ENCODE measurements around the gene ARHGAP12. TPM values are rescaled to one million over a fixed set of nuclear protein-coding genes. Genes with fewer than 3 reads are reported as not detected.

Gene ARHGAP12
- total RNA-seq, 1 experiment from 2014 or later, result 51.9 TPM

GRCh38 chr10:31944071-31944433, 15.4 kb upstream of the ARHGAP12 start:
- Histone ChIP-seq H3F3A (ENCODE audit: insufficient read depth, low read depth) (peaks cover 59% of the 10 kb centered on the region), H3K4me2 (peak overlapping the region; percentile 72), H3K36me3 (ENCODE audit: low read depth) (no peaks in the 10 kb centered on the region), H3K4me3 (no peak overlapping the region), H3K27me3 (ENCODE audit: insufficient read depth, low read depth) (no peaks in the 10 kb centered on the region), H4K20me1 (ENCODE audit: insufficient read depth) (no peaks in the 10 kb centered on the region), H3K9me3 (ENCODE audit: insufficient read depth, low read depth) (no peaks in the 10 kb centered on the region), H3K4me1 (replicated peaks; ENCODE audit: insufficient read depth) (peaks cover 84% of the 10 kb centered on the region), H2AFZ (no peak overlapping the region), H3K27ac (peak overlapping the region; percentile 93), H3K9me2 (ENCODE audit: insufficient read depth) (no peaks in the 10 kb centered on the region), H3K79me2 (ENCODE audit: low read depth) (peaks cover 4% of the 10 kb centered on the region; the same call in 1 of the 2 replicates)
- BruUV-seq (replicated peaks), result no TSS peak
- no peak for DNase-seq
- intact Hi-C loops (cut with micrococcal nuclease; ENCODE audit: unreplicated experiment), result loop anchor here (5.0 kb wide), 1 partner anchor 63 kb away; no protein-coding TSS in a partner anchor
- no peak for TF ChIP-seq CTCF (conservative IDR thresholded peaks at IDR 0.05)
- no peak for TF ChIP-seq EZH2 (IDR thresholded peaks at IDR 0.05; ENCODE audit: low read depth)
- POLR2A ChIA-PET (ENCODE audit: unreplicated experiment), result no interaction called here
- CTCF ChIA-PET, result no interaction called here

GRCh38 chr10:31942892-31943291, 14.3 kb upstream of the ARHGAP12 start:
- TF ChIP-seq CTCF (conservative IDR thresholded peaks at IDR 0.05) (no peak), EZH2 (IDR thresholded peaks at IDR 0.05; ENCODE audit: low read depth) (no peak)
- ChIA-PET POLR2A (ENCODE audit: unreplicated experiment) (no interaction called here), CTCF (interaction anchor here (1.3 kb wide), 1 partner anchor 13 kb away, joined by 4 read pairs; no protein-coding TSS in a partner anchor)
- Histone ChIP-seq H3K27ac (peak overlapping the region; percentile 93), H3K9me3 (ENCODE audit: insufficient read depth, low read depth) (no peaks in the 10 kb centered on the region), H3K9me2 (ENCODE audit: insufficient read depth) (no peaks in the 10 kb centered on the region), H3F3A (ENCODE audit: insufficient read depth, low read depth) (peaks cover 64% of the 10 kb centered on the region), H3K4me2 (peak overlapping the region; percentile 72), H3K79me2 (ENCODE audit: low read depth) (peaks cover 9% of the 10 kb centered on the region; the same call in 1 of the 2 replicates), H3K4me1 (replicated peaks; ENCODE audit: insufficient read depth) (peaks cover 83% of the 10 kb centered on the region), H3K36me3 (ENCODE audit: low read depth) (no peaks in the 10 kb centered on the region), H3K27me3 (ENCODE audit: insufficient read depth, low read depth) (no peaks in the 10 kb centered on the region), H2AFZ (no peak overlapping the region), H4K20me1 (ENCODE audit: insufficient read depth) (no peaks in the 10 kb centered on the region), H3K4me3 (peak overlapping the region; percentile 16; the same call in 1 of the 2 replicates)
- DNase-seq, result peak; percentile 46 to 89
- no TSS peak for BruUV-seq (replicated peaks)
- intact Hi-C loops (cut with micrococcal nuclease; ENCODE audit: unreplicated experiment), result loop anchor here (5.0 kb wide), 1 partner anchor 64 kb away; no protein-coding TSS in a partner anchor

- Histone ChIP-seq H3K4me1 (replicated peaks; ENCODE audit: insufficient read depth) (peaks cover 82% of the 10 kb centered on the region), H3K36me3 (ENCODE audit: low read depth) (no peaks in the 10 kb centered on the region), H3K9me2 (ENCODE audit: insufficient read depth) (no peaks in the 10 kb centered on the region), H3K4me3 (peak overlapping the region; percentile 16; the same call in 1 of the 2 replicates), H4K20me1 (ENCODE audit: insufficient read depth) (no peaks in the 10 kb centered on the region), H3K27me3 (ENCODE audit: insufficient read depth, low read depth) (no peaks in the 10 kb centered on the region), H3F3A (ENCODE audit: insufficient read depth, low read depth) (peaks cover 64% of the 10 kb centered on the region), H2AFZ (no peak overlapping the region), H3K4me2 (peak overlapping the region; percentile 72), H3K27ac (peak overlapping the region; percentile 93), H3K79me2 (ENCODE audit: low read depth) (peaks cover 9% of the 10 kb centered on the region; the same call in 1 of the 2 replicates), H3K9me3 (ENCODE audit: insufficient read depth, low read depth) (no peaks in the 10 kb centered on the region)
- DNase-seq, result no peak
- intact Hi-C loops (cut with micrococcal nuclease; ENCODE audit: unreplicated experiment), result loop anchor here (5.0 kb wide), 1 partner anchor 65 kb away; no protein-coding TSS in a partner anchor
- CTCF ChIA-PET, result interaction anchor here (1.3 kb wide), 1 partner anchor 13 kb away, joined by 4 read pairs; no protein-coding TSS in a partner anchor
- POLR2A ChIA-PET (ENCODE audit: unreplicated experiment), result no interaction called here
- BruUV-seq (replicated peaks), result TSS peak; percentile 22
- TF ChIP-seq CTCF (conservative IDR thresholded peaks at IDR 0.05) (no peak), EZH2 (IDR thresholded peaks at IDR 0.05; ENCODE audit: low read depth) (no peak)
Measured at GRCh38 chr10:31942435-31942834, 13.8 kb upstream of the ARHGAP12 start.
